IMR-90 (cell line): Measurements from ENCODE around the gene MEF2B.

ENCODE experiments used
- BHLHE40 ChIP-seq: fragments of 150-350 bp; IDR thresholded peaks from 2 replicates; pipeline ENCODE4 v1.6.1; 2016; ENCODE audit warnings: mild to moderate bottlenecking, low read depth, low read length
- CTCF ChIP-seq: conservative IDR thresholded peaks from 2 replicates; pipeline ENCODE4 v1.5.1; 2012; ENCODE audit warnings: mild to moderate bottlenecking, low read depth, low read length, improper control_type of control experiment
- POLR2A ChIP-seq: IDR thresholded peaks from 2 replicates; pipeline ENCODE4 v1.6.1; 2012; ENCODE audit warnings: mild to moderate bottlenecking, low read depth, low read length
- RCOR1 ChIP-seq: IDR thresholded peaks from 2 replicates; pipeline ENCODE4 v1.6.1; 2012; ENCODE audit warnings: mild to moderate bottlenecking, low read length, improper control_type of control experiment; ENCODE audit not compliant: insufficient replicate concordance
- RFX5 ChIP-seq: IDR thresholded peaks from 2 replicates; pipeline ENCODE4 v1.8.0; 2012; ENCODE audit warnings: low read depth, mild to moderate bottlenecking, low read length, moderate library complexity
- SMC3 ChIP-seq: fragments of 150-350 bp; IDR thresholded peaks from 2 replicates; pipeline ENCODE4 v1.6.1; 2016; ENCODE audit warnings: low read depth, mild to moderate bottlenecking, antibody characterized with exemption, low read length, moderate library complexity
- USF2 ChIP-seq: fragments of 150-350 bp; IDR thresholded peaks from 2 replicates; pipeline ENCODE4 v1.6.1; 2017; ENCODE audit warnings: mild to moderate bottlenecking, antibody characterized with exemption, low read length, low read depth

- no peak for TF ChIP-seq CTCF
- TF ChIP-seq RCOR1: no peak
- TF ChIP-seq SMC3: no peak
- TF ChIP-seq USF2: no peak
- TF ChIP-seq RFX5: no peak
- no peak for TF ChIP-seq POLR2A
- TF ChIP-seq BHLHE40: no peak
Measured at GRCh38 chr19:19106056-19106551, 64.0 kb downstream of the MEF2B start.
